GM19099 (cell line): ENCODE data around the gene PAX2.

ENCODE experiments used
- POLR2A ChIP-seq: IDR thresholded peaks from 3 replicates; pipeline ENCODE4 v1.6.1; 2011; ENCODE audit warnings: low read depth; ENCODE audit not compliant: insufficient read length; ENCODE audit errors: extremely low read depth

Gene PAX2

GRCh38 chr10:100837300-100837699, 91.9 kb downstream of the PAX2 start:
- no peak for TF ChIP-seq POLR2A

GRCh38 chr10:100838986-100839385, 93.6 kb downstream of the PAX2 start:
- no peak for TF ChIP-seq POLR2A

- no peak for TF ChIP-seq POLR2A
Observed at GRCh38 chr10:100841528-100841927, 96.1 kb downstream of the PAX2 start.

- TF ChIP-seq POLR2A: no peak
Observed at GRCh38 chr10:100847440-100847839, 102.1 kb downstream of the PAX2 start.

GRCh38 chr10:100848770-100849169, 103.4 kb downstream of the PAX2 start:
- no peak for TF ChIP-seq POLR2A

- TF ChIP-seq POLR2A: no peak
Observed at GRCh38 chr10:100858261-100858660, 112.9 kb downstream of the PAX2 start.

GRCh38 chr10:100858747-100859483, 113.5 kb downstream of the PAX2 start:
- no peak for TF ChIP-seq POLR2A

GRCh38 chr10:100859484-100859763, 114.0 kb downstream of the PAX2 start:
- TF ChIP-seq POLR2A: no peak

GRCh38 chr10:100863433-100863832, 118.1 kb downstream of the PAX2 start:
- TF ChIP-seq POLR2A: no peak

- TF ChIP-seq POLR2A: no peak
Observed at GRCh38 chr10:100864036-100864885, 118.9 kb downstream of the PAX2 start.

GRCh38 chr10:100864978-100865377, 119.6 kb downstream of the PAX2 start:
- TF ChIP-seq POLR2A: no peak

- TF ChIP-seq POLR2A: no peak
Observed at GRCh38 chr10:100866010-100866409, 120.6 kb downstream of the PAX2 start.

- no peak for TF ChIP-seq POLR2A
Observed at GRCh38 chr10:100866575-100867098, 121.3 kb downstream of the PAX2 start.

- no peak for TF ChIP-seq POLR2A
Observed at GRCh38 chr10:100867261-100867963, 122.0 kb downstream of the PAX2 start.

GRCh38 chr10:100868382-100868781, 123.0 kb downstream of the PAX2 start:
- no peak for TF ChIP-seq POLR2A
